ENCODE results near the gene SMIM10L2A.
"Not testable (repeated sequence)": the region's sequence is repeated elsewhere in the genome, so short reads cannot be mapped to it uniquely, and the experiment has no call there.

The SMIM10L2A gene

DNA sequence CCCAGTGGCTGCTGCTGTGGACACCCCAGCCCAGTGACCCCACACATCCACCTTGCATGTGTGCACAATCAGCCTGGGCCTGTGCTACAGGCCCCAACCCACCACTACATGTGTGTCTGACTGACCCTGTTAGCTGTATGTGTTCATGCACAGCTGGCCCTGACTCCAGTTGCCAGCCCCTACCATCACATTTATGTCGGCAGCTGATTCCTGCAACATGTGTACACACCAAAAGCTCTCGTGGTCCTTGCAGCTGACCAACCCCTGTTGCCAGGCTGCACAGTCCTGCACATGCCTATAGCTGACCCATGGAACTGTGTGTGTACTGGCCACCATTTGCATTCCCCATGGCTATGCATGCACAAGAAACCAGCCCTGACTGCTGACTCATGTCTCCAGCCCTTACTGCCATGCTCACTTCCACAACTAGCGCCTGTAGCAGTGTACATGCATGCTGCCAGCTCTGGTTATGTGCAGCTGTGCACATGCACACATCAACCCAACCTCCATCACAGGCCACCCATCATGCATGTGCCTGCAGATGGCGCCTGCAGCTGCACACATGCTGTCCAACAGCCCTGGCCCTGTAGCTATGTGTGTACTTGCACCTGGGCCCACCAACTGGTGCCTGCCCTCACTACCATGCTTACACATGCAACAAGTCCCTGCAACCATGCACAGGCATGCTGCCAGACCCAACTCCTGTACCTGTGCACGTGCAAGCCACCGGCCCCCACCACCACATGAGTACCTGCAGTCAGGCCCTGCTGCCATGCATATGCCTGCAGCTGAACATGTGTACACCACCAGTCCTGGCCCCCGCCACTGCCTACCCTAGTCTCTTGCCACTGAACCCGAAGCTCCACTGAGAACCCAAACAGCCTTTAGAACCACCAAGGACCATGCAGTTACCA is 28.1 kb downstream of the SMIM10L2A start:
- Histone ChIP-seq H3K9ac (ENCODE audit: low read depth in 1 of 2, low read length in 2 of 2) (no peak overlapping the region), H3K9me3 (ENCODE audit: control insufficient read depth in 1 of 2, low read length in 2 of 2) (no peaks in the 10 kb centered on the region), H3K27me3 (ENCODE audit: control insufficient read depth in 1 of 2, insufficient read depth in 2 of 2, low read length in 2 of 2) (no peaks in the 10 kb centered on the region)

DNA sequence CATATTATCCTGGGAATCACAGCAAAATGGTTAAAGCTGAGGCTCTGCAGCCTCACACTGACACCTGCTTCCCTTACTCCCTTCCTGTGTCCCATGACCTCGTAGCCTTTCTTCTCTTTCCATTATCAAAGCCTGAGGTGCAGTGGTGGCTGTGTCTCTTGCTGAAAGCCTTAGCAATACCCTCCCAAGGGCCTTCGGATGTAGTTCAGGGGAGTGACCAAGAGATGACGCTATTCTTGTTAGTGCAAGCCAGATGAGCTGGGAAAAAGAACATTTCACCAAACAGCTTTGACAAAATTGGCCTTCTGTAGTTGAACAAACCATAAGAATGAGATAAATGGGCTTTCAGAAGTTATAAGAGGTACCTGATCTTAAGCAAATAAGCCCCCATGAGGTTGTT is 31.6 kb downstream of the SMIM10L2A start:
- Histone ChIP-seq H3K36me3 (ENCODE audit: control insufficient read depth in 1 of 2, insufficient read depth in 2 of 2, low read length in 2 of 2) (no peaks in the 10 kb centered on the region), H3K27ac (ENCODE audit: low read depth, low read length) (no peak overlapping the region), H3K9me3 (ENCODE audit: control insufficient read depth in 1 of 2, low read length in 2 of 2) (no peaks in the 10 kb centered on the region), H3K4me3 (ENCODE audit: low read depth in 1 of 2, low read length in 2 of 2) (no peak overlapping the region), H3K4me1 (ENCODE audit: control insufficient read depth in 1 of 2, insufficient read depth in 2 of 2, low read length in 2 of 2) (no peaks in the 10 kb centered on the region), H3K9ac (ENCODE audit: low read depth in 1 of 2, low read length in 2 of 2) (no peak overlapping the region), H3K27me3 (ENCODE audit: control insufficient read depth in 1 of 2, insufficient read depth in 2 of 2, low read length in 2 of 2) (no peaks in the 10 kb centered on the region)

More for the DNA sequence above, 28.1 kb downstream of the SMIM10L2A start:
- Histone ChIP-seq H3K4me1 (ENCODE audit: control insufficient read depth in 1 of 2, insufficient read depth in 2 of 2, low read length in 2 of 2) (no peaks in the 10 kb centered on the region), H3K27ac (ENCODE audit: low read depth, low read length) (no peak overlapping the region), H3K4me3 (ENCODE audit: low read depth in 1 of 2, low read length in 2 of 2) (no peak overlapping the region), H3K36me3 (ENCODE audit: control insufficient read depth in 1 of 2, insufficient read depth in 2 of 2, low read length in 2 of 2) (no peaks in the 10 kb centered on the region)

DNA sequence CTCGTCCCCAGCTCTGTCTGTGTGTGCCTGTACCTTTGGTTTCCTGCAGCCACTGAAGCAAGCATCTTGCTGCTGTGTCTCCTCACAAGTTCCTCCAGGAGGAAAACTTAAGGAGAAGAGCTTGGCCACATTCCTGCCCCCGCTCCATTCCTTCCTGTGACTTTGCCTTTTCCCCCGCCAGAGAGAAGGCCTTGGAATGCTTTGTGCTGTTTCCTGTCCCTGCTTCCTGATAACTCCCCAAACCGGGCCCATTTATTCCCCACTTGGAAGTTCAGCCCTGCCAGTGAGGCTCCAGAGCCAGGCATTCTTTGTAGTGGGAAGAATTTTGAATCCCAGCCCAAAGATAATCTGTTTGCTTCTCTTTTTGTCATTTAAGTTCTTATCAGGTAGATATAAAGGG is 33.1 kb downstream of the SMIM10L2A start:
- H3K4me3 ChIP-seq (ENCODE audit: low read depth in 1 of 2, low read length in 2 of 2): no peak overlapping the region
- no peaks in the 10 kb centered on the region for H3K27me3 ChIP-seq (ENCODE audit: control insufficient read depth in 1 of 2, insufficient read depth in 2 of 2, low read length in 2 of 2)
- H3K4me1 ChIP-seq (ENCODE audit: control insufficient read depth in 1 of 2, insufficient read depth in 2 of 2, low read length in 2 of 2): no peaks in the 10 kb centered on the region
- H3K9ac ChIP-seq (ENCODE audit: low read depth in 1 of 2, low read length in 2 of 2): no peak overlapping the region
- no peaks in the 10 kb centered on the region for H3K9me3 ChIP-seq (ENCODE audit: control insufficient read depth in 1 of 2, low read length in 2 of 2)
- H3K27ac ChIP-seq (ENCODE audit: low read depth, low read length): no peak overlapping the region
- H3K36me3 ChIP-seq (ENCODE audit: control insufficient read depth in 1 of 2, insufficient read depth in 2 of 2, low read length in 2 of 2): no peaks in the 10 kb centered on the region

GRCh38 chrX:135461756-135462155 is 40.0 kb downstream of the SMIM10L2A start:
- not testable (repeated sequence) for H3K27ac ChIP-seq (ENCODE audit: low read depth, low read length); H3K4me1 ChIP-seq (ENCODE audit: control insufficient read depth in 1 of 2, insufficient read depth in 2 of 2, low read length in 2 of 2); H3K9ac ChIP-seq (ENCODE audit: low read depth in 1 of 2, low read length in 2 of 2); H3K36me3 ChIP-seq (ENCODE audit: control insufficient read depth in 1 of 2, insufficient read depth in 2 of 2, low read length in 2 of 2); H3K9me3 ChIP-seq (ENCODE audit: control insufficient read depth in 1 of 2, low read length in 2 of 2); H3K27me3 ChIP-seq (ENCODE audit: control insufficient read depth in 1 of 2, insufficient read depth in 2 of 2, low read length in 2 of 2); H3K4me3 ChIP-seq (ENCODE audit: low read depth in 1 of 2, low read length in 2 of 2)

DNA sequence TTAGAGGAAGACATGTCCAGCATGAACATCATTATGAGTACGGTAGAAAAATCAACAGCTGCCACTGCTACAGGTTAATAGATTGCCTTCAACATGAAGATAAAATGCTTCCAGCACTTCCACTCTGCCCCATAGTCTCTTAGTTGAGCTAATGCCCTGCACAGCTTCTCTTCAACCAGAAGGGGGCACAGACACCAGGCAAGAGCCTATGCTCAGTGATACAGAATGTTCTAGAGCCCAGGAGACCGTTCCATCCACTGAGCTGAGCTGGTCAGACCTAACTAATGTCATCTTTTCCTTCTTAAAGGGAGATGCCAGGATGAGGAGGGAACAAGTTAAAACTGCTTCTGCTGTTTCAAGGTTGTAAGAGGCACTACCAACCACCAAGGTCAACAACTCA is 42.2 kb downstream of the SMIM10L2A start:
- Histone ChIP-seq H3K9ac (ENCODE audit: low read depth in 1 of 2, low read length in 2 of 2) (no peak overlapping the region), H3K4me3 (ENCODE audit: low read depth in 1 of 2, low read length in 2 of 2) (no peak overlapping the region), H3K36me3 (ENCODE audit: control insufficient read depth in 1 of 2, insufficient read depth in 2 of 2, low read length in 2 of 2) (no peaks in the 10 kb centered on the region), H3K9me3 (ENCODE audit: control insufficient read depth in 1 of 2, low read length in 2 of 2) (no peaks in the 10 kb centered on the region), H3K27me3 (ENCODE audit: control insufficient read depth in 1 of 2, insufficient read depth in 2 of 2, low read length in 2 of 2) (no peaks in the 10 kb centered on the region), H3K4me1 (ENCODE audit: control insufficient read depth in 1 of 2, insufficient read depth in 2 of 2, low read length in 2 of 2) (no peaks in the 10 kb centered on the region), H3K27ac (ENCODE audit: low read depth, low read length) (no peak overlapping the region)

DNA sequence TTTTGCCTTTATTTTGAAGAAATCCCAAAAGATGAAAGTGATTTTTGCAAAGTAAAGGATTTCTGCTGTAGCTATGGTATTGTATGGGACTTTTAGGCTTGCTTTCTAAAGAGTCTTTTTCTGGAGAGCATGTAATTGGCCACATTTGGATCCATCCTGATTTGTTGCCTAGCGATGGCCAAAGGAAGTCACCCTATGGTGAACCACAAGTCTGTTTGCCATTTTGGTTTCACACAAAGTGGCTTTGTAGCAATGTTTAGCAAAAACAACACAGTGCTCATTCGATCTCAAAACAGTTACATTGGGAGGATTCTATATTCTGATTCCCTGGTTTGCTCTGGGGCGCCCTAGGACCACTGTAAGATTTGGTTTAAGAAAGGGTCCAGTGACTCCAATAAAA is 54.6 kb downstream of the SMIM10L2A start:
- no peak overlapping the region for H3K9ac ChIP-seq (ENCODE audit: low read depth in 1 of 2, low read length in 2 of 2)
- no peaks in the 10 kb centered on the region for H3K27me3 ChIP-seq (ENCODE audit: control insufficient read depth in 1 of 2, insufficient read depth in 2 of 2, low read length in 2 of 2)
- H3K27ac ChIP-seq (ENCODE audit: low read depth, low read length): no peak overlapping the region
- no peaks in the 10 kb centered on the region for H3K9me3 ChIP-seq (ENCODE audit: control insufficient read depth in 1 of 2, low read length in 2 of 2)
- no peaks in the 10 kb centered on the region for H3K36me3 ChIP-seq (ENCODE audit: control insufficient read depth in 1 of 2, insufficient read depth in 2 of 2, low read length in 2 of 2)
- H3K4me3 ChIP-seq (ENCODE audit: low read depth in 1 of 2, low read length in 2 of 2): no peak overlapping the region
- no peaks in the 10 kb centered on the region for H3K4me1 ChIP-seq (ENCODE audit: control insufficient read depth in 1 of 2, insufficient read depth in 2 of 2, low read length in 2 of 2)

DNA sequence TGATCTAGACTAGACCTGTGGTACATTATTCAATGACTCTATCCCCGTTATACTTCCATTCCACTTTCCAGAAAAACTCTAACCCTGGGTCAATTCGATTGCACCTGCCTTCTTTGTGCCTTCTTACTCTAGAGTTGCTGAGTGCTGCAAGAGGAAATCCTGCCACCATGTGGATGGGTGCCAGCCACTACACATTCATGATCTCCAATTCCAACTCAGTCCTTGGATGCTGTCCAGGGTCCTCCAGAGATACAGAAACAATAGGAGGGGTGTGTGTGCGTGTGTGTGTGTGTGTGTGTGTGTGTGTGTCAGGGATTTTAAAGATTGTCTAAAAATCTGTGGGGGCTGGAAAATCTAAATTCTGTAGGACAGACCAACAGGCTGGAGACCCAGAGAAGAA is 55.8 kb downstream of the SMIM10L2A start:
- H3K36me3 ChIP-seq (ENCODE audit: control insufficient read depth in 1 of 2, insufficient read depth in 2 of 2, low read length in 2 of 2): no peaks in the 10 kb centered on the region
- no peak overlapping the region for H3K9ac ChIP-seq (ENCODE audit: low read depth in 1 of 2, low read length in 2 of 2)
- no peaks in the 10 kb centered on the region for H3K9me3 ChIP-seq (ENCODE audit: control insufficient read depth in 1 of 2, low read length in 2 of 2)
- no peaks in the 10 kb centered on the region for H3K4me1 ChIP-seq (ENCODE audit: control insufficient read depth in 1 of 2, insufficient read depth in 2 of 2, low read length in 2 of 2)
- H3K27ac ChIP-seq (ENCODE audit: low read depth, low read length): no peak overlapping the region
- H3K27me3 ChIP-seq (ENCODE audit: control insufficient read depth in 1 of 2, insufficient read depth in 2 of 2, low read length in 2 of 2): no peaks in the 10 kb centered on the region
- H3K4me3 ChIP-seq (ENCODE audit: low read depth in 1 of 2, low read length in 2 of 2): no peak overlapping the region

Data from duodenal mucosa (tissue), 2 donors.